ENCODE data around the gene MRPL12. TPM values are rescaled to one million over a fixed set of nuclear protein-coding genes. Genes with fewer than 3 reads are reported as not detected.

The MRPL12 gene
- total and polyA plus RNA-seq, 2 donors from 2014 or later: 52.4 to 251 TPM

GRCh38 chr17:81688616-81689015 is 14.6 kb upstream of the MRPL12 start:
- Histone ChIP-seq H3K4me1 (ENCODE audit: control insufficient read depth in 2 of 3, insufficient read depth in 2 of 3, low read depth in 1 of 3, low read length in 3 of 3) (peaks cover 0 to 13% (median 11%) of the 10 kb centered on the region in 3 donors), H3K27me3 (ENCODE audit: control insufficient read depth, insufficient read depth, low read length) (no peaks in the 10 kb centered on the region), H3K9me3 (ENCODE audit: control insufficient read depth in 2 of 3, insufficient read depth in 1 of 3, low read length in 3 of 3) (no peaks in the 10 kb centered on the region), H3K36me3 (ENCODE audit: control insufficient read depth in 2 of 3, insufficient read depth in 3 of 3, low read length in 3 of 3) (peaks cover 0 to 39% (median 25%) of the 10 kb centered on the region in 3 donors), H3K9ac (ENCODE audit: low read length in 3 of 3) (no peak overlapping the region), H3K27ac (ENCODE audit: low read depth in 2 of 2, low read length in 2 of 2) (no peak overlapping the region), H3K4me3 (ENCODE audit: low read length in 3 of 3) (no peak overlapping the region)
- FAIRE-seq: no peak
- intact Hi-C loops (cut with DNase I): no loop called here
- TF ChIP-seq, protein P1, sequence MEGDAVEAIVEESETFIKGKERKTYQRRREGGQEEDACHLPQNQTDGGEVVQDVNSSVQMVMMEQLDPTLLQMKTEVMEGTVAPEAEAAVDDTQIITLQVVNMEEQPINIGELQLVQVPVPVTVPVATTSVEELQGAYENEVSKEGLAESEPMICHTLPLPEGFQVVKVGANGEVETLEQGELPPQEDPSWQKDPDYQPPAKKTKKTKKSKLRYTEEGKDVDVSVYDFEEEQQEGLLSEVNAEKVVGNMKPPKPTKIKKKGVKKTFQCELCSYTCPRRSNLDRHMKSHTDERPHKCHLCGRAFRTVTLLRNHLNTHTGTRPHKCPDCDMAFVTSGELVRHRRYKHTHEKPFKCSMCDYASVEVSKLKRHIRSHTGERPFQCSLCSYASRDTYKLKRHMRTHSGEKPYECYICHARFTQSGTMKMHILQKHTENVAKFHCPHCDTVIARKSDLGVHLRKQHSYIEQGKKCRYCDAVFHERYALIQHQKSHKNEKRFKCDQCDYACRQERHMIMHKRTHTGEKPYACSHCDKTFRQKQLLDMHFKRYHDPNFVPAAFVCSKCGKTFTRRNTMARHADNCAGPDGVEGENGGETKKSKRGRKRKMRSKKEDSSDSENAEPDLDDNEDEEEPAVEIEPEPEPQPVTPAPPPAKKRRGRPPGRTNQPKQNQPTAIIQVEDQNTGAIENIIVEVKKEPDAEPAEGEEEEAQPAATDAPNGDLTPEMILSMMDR (IDR thresholded peaks at IDR 0.05; ENCODE audit: borderline replicate concordance, extremely low read depth, insufficient read depth): no peak
- no peak for DNase-seq

DNA sequence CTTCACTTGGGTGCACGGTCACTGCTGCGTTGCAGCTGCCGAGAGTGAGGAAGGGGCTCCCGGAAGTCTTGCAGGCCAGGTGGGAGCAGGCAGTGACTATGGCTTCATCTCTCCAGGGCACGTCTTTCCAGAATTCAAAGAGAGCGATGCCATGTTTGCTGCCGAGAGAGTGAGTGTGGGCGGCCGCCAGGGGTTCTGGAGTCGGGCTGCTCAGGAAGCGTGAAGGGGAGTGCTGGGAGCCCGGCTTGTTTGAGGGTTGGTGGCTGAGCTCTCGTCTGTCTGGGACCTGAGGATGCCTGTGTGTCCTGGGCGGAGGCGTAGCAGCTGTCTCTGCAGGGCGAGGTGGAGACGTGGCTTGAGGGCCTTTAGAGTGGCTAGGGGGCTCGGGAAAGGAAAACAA is 13.1 kb upstream of the MRPL12 start:
- Histone ChIP-seq H3K27ac (ENCODE audit: low read depth in 2 of 2, low read length in 2 of 2) (no peak overlapping the region), H3K4me3 (ENCODE audit: low read length in 3 of 3) (no peak overlapping the region), H3K27me3 (ENCODE audit: control insufficient read depth, insufficient read depth, low read length) (no peaks in the 10 kb centered on the region), H3K9ac (ENCODE audit: low read length in 3 of 3) (no peak overlapping the region), H3K4me1 (ENCODE audit: control insufficient read depth in 2 of 3, insufficient read depth in 2 of 3, low read depth in 1 of 3, low read length in 3 of 3) (peaks cover 0 to 5% (median 4%) of the 10 kb centered on the region in 3 donors), H3K9me3 (ENCODE audit: control insufficient read depth in 2 of 3, insufficient read depth in 1 of 3, low read length in 3 of 3) (no peaks in the 10 kb centered on the region), H3K36me3 (ENCODE audit: control insufficient read depth in 2 of 3, insufficient read depth in 3 of 3, low read length in 3 of 3) (peaks cover 0 to 48% (median 32%) of the 10 kb centered on the region in 3 donors)
- FAIRE-seq (no peak), DNase-seq (no peak)
- intact Hi-C loops (cut with DNase I): no loop called here
- TF ChIP-seq, protein P1 (IDR thresholded peaks at IDR 0.05; ENCODE audit: borderline replicate concordance, extremely low read depth, insufficient read depth): no peak

GRCh38 chr17:81690549-81690948 is 12.6 kb upstream of the MRPL12 start:
- TF ChIP-seq, protein P1 (IDR thresholded peaks at IDR 0.05; ENCODE audit: borderline replicate concordance, extremely low read depth, insufficient read depth): no peak
- H3K4me3 ChIP-seq (ENCODE audit: low read length in 3 of 3): no peak overlapping the region
- peaks cover 0 to 53% (median 33%) of the 10 kb centered on the region in 3 donors for H3K36me3 ChIP-seq (ENCODE audit: control insufficient read depth in 2 of 3, insufficient read depth in 3 of 3, low read length in 3 of 3)
- no peak overlapping the region for H3K9ac ChIP-seq (ENCODE audit: low read length in 3 of 3)
- H3K27ac ChIP-seq (ENCODE audit: low read depth in 2 of 2, low read length in 2 of 2): no peak overlapping the region
- no peaks in the 10 kb centered on the region for H3K27me3 ChIP-seq (ENCODE audit: control insufficient read depth, insufficient read depth, low read length)
- intact Hi-C loops (cut with DNase I): no loop called here
- DNase-seq: no peak
- H3K9me3 ChIP-seq (ENCODE audit: control insufficient read depth in 2 of 3, insufficient read depth in 1 of 3, low read length in 3 of 3): no peaks in the 10 kb centered on the region
- FAIRE-seq: no peak
- peaks cover 0 to 2% (median under 1%) of the 10 kb centered on the region in 3 donors for H3K4me1 ChIP-seq (ENCODE audit: control insufficient read depth in 2 of 3, insufficient read depth in 2 of 3, low read depth in 1 of 3, low read length in 3 of 3)

DNA sequence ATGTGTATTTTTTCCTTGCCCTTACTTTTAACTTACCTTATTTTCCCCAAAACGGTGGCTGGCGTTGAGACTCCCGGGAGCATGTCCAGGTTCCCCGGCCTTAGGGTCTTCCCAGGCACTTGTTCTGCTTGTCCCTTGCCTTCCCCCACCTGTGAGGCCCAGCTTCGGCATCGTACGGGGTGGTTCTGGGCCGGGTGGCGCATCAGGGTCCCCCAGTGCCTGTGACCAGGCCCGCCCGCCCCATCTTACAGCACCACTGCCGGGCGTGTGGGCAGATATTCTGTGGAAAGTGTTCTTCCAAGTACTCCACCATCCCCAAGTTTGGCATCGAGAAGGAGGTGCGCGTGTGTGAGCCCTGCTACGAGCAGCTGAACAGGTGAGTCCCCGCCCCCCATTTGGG is 12.0 kb upstream of the MRPL12 start:
- no peaks in the 10 kb centered on the region for H3K27me3 ChIP-seq (ENCODE audit: control insufficient read depth, insufficient read depth, low read length)
- no peaks in the 10 kb centered on the region for H3K4me1 ChIP-seq (ENCODE audit: control insufficient read depth in 2 of 3, insufficient read depth in 2 of 3, low read depth in 1 of 3, low read length in 3 of 3)
- no peaks in the 10 kb centered on the region for H3K9me3 ChIP-seq (ENCODE audit: control insufficient read depth in 2 of 3, insufficient read depth in 1 of 3, low read length in 3 of 3)
- no peak overlapping the region for H3K27ac ChIP-seq (ENCODE audit: low read depth in 2 of 2, low read length in 2 of 2)
- peaks cover 0 to 53% (median 35%) of the 10 kb centered on the region in 3 donors for H3K36me3 ChIP-seq (ENCODE audit: control insufficient read depth in 2 of 3, insufficient read depth in 3 of 3, low read length in 3 of 3)
- FAIRE-seq (no peak), DNase-seq (peak in 1 of 5 donors; percentile 71)
- TF ChIP-seq, protein P1 (IDR thresholded peaks at IDR 0.05; ENCODE audit: borderline replicate concordance, extremely low read depth, insufficient read depth): no peak
- H3K4me3 ChIP-seq (ENCODE audit: low read length in 3 of 3): no peak overlapping the region
- H3K9ac ChIP-seq (ENCODE audit: low read length in 3 of 3): no peak overlapping the region
- intact Hi-C loops (cut with DNase I): no loop called here
